ENCODE results near the gene LRRC26. TPM values are rescaled to one million over a fixed set of nuclear protein-coding genes. Genes with fewer than 3 reads are reported as not detected.

Gene LRRC26
- polyA plus RNA-seq, 1 donor (not counting 4 experiments of a cell fraction or from before 2014, with no cell fraction given): not detected

DNA sequence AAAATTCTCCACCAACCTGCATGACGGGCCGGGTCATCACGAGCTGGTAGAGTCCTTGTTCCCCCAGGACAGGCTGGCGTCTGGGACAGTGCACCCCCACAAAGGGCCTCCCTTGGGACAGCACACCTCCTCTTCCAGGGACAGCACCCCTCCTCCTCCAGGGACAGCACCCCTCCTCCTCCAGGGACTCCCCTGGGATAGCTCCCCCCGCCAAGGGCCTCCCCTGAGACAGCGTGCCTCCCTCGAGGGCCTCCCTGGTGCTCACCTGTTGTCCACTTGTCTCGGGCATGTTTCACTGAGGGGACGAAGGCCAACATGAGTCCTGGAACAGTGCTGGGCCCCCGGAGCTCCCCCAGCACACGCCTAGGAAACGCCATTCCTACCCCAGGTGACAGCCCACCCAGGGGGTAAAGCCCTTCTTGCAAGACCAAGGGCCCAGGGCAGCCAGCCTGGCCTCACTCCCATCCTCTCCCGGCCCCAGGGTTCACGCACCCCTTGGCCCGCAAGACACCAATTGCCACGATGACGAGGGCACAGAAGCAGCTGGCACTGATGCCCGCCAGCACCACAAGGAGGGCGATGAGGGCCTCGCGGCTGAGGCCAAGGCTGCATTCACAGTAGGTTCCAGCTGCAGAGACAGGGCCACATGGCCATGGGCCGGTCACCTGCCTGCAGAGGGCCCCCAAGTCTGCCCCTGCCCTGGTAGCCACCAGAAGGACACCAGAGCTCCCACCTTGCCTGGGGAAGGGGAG lies 1.5 kb upstream of the LRRC26 start:
- no peaks in the 10 kb centered on the region for H3K9me3 ChIP-seq (ENCODE audit: control insufficient read depth, low read depth, low read length)
- FAIRE-seq (no peak), DNase-seq (ENCODE audit: low read depth, low spot score) (no peak)
- H3K27me3 ChIP-seq (ENCODE audit: control insufficient read depth, extremely low read depth, insufficient read depth, low read length): peaks cover 89% of the 10 kb centered on the region
- no peaks in the 10 kb centered on the region for H3K79me2 ChIP-seq (ENCODE audit: control insufficient read depth, insufficient read depth, low read length)
- no peak overlapping the region for H3K27ac ChIP-seq (ENCODE audit: control insufficient read depth, insufficient read depth, low read length)
- no peak overlapping the region for H3K4me2 ChIP-seq (ENCODE audit: control insufficient read depth, extremely low read depth, insufficient read depth, low read depth, low read length)
- no peak overlapping the region for H3K4me3 ChIP-seq (ENCODE audit: control insufficient read depth in 2 of 3, extremely low read depth in 1 of 3, insufficient read depth in 2 of 3, low read depth in 1 of 3, low read length in 3 of 3)
- peaks cover 9% of the 10 kb centered on the region for H4K20me1 ChIP-seq (ENCODE audit: control insufficient read depth, extremely low read depth, insufficient read depth, low read length)
- no peaks in the 10 kb centered on the region for H3K4me1 ChIP-seq (ENCODE audit: control insufficient read depth, extremely low read depth, insufficient read depth, low read length)
- no peaks in the 10 kb centered on the region for H3K36me3 ChIP-seq (ENCODE audit: control insufficient read depth in 2 of 2, extremely low read depth in 1 of 2, insufficient read depth in 2 of 2, low read length in 2 of 2)
- no peak overlapping the region for H2AFZ ChIP-seq (ENCODE audit: control insufficient read depth, low read length)
- H3K9me1 ChIP-seq (ENCODE audit: control insufficient read depth, extremely low read depth, insufficient read depth, low read length): no peaks in the 10 kb centered on the region
- dilution Hi-C loops (cut with MboI; ENCODE audit: extremely low pct_ligation_motif_present, low sequenced_read_pairs): no loop called here
- H3K9ac ChIP-seq (ENCODE audit: control insufficient read depth, extremely low read depth, insufficient read depth, low read length): no peak overlapping the region
- no peak for TF ChIP-seq EZH2 (IDR thresholded peaks at IDR 0.05; ENCODE audit: low read length)

DNA sequence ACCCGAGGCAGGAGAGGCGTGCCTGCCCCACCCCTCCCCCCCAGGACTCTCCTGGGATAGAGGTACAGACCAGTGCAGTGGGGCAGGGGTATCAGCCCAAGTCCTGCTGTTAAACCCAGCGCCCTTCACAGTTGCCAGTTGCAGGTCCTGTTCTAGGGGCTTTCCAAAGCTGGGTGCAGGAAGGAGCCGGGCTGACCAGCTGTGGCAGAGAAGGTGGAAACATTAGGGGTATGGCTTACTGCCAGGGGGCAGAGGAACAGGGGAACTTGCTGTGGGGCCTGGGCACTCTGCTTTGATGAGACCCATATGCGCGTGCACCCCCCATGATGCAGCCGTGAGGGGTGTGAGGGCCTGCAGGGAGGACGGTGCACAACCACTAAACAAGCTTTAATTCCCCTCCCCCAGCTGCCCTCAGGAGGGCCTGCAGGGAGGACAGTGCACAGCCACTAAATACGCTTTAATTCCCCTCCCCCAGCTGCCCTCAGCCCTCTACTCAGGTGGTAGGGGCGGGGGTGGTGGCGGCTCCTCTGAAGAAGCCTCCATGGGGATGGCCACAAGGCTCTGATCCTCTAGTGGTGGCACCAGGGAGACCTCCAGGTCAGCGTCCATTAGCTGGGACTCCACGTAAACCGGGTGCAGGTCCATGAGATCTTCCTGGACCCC lies 766 bp upstream of the LRRC26 start:
- H3K9ac ChIP-seq (ENCODE audit: control insufficient read depth, extremely low read depth, insufficient read depth, low read length): no peak overlapping the region
- H3K4me1 ChIP-seq (ENCODE audit: control insufficient read depth, extremely low read depth, insufficient read depth, low read length): no peaks in the 10 kb centered on the region
- H3K27me3 ChIP-seq (ENCODE audit: control insufficient read depth, extremely low read depth, insufficient read depth, low read length): peaks cover 96% of the 10 kb centered on the region
- H3K36me3 ChIP-seq (ENCODE audit: control insufficient read depth in 2 of 2, extremely low read depth in 1 of 2, insufficient read depth in 2 of 2, low read length in 2 of 2): no peaks in the 10 kb centered on the region
- no peak overlapping the region for H3K4me3 ChIP-seq (ENCODE audit: control insufficient read depth in 2 of 3, extremely low read depth in 1 of 3, insufficient read depth in 2 of 3, low read depth in 1 of 3, low read length in 3 of 3)
- dilution Hi-C loops (cut with MboI; ENCODE audit: extremely low pct_ligation_motif_present, low sequenced_read_pairs): no loop called here
- peaks cover 9% of the 10 kb centered on the region for H4K20me1 ChIP-seq (ENCODE audit: control insufficient read depth, extremely low read depth, insufficient read depth, low read length)
- no peaks in the 10 kb centered on the region for H3K79me2 ChIP-seq (ENCODE audit: control insufficient read depth, insufficient read depth, low read length)
- H3K4me2 ChIP-seq (ENCODE audit: control insufficient read depth, extremely low read depth, insufficient read depth, low read depth, low read length): no peak overlapping the region
- no peak for FAIRE-seq
- H3K9me3 ChIP-seq (ENCODE audit: control insufficient read depth, low read depth, low read length): no peaks in the 10 kb centered on the region
- TF ChIP-seq, protein P1, sequence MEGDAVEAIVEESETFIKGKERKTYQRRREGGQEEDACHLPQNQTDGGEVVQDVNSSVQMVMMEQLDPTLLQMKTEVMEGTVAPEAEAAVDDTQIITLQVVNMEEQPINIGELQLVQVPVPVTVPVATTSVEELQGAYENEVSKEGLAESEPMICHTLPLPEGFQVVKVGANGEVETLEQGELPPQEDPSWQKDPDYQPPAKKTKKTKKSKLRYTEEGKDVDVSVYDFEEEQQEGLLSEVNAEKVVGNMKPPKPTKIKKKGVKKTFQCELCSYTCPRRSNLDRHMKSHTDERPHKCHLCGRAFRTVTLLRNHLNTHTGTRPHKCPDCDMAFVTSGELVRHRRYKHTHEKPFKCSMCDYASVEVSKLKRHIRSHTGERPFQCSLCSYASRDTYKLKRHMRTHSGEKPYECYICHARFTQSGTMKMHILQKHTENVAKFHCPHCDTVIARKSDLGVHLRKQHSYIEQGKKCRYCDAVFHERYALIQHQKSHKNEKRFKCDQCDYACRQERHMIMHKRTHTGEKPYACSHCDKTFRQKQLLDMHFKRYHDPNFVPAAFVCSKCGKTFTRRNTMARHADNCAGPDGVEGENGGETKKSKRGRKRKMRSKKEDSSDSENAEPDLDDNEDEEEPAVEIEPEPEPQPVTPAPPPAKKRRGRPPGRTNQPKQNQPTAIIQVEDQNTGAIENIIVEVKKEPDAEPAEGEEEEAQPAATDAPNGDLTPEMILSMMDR (optimal IDR thresholded peaks at IDR 0.05 in 1 of 3, IDR thresholded peaks at IDR 0.05 in 1 of 3, conservative IDR thresholded peaks at IDR 0.05 in 1 of 3; ENCODE audit: extremely low read depth in 1 of 3, insufficient read depth in 2 of 3, low read length in 3 of 3): no peak
- TF ChIP-seq EZH2 (IDR thresholded peaks at IDR 0.05; ENCODE audit: low read length): no peak
- H3K9me1 ChIP-seq (ENCODE audit: control insufficient read depth, extremely low read depth, insufficient read depth, low read length): no peaks in the 10 kb centered on the region
- no peak for DNase-seq (ENCODE audit: low read depth, low spot score)
- no peak overlapping the region for H2AFZ ChIP-seq (ENCODE audit: control insufficient read depth, low read length)
- H3K27ac ChIP-seq (ENCODE audit: control insufficient read depth, insufficient read depth, low read length): no peak overlapping the region

Measured in keratinocyte (primary cell).